K562 (cell line): ENCODE results near the gene CSTPP1. TPM values are rescaled to one million over a fixed set of nuclear protein-coding genes. Genes with fewer than 3 reads are reported as not detected.

Experiments
- ATAC-seq: fragments of 200-7000 bp; cut with Tn5 transposase; 3 replicates; pipeline ENCODE4 v1.9.1; 2020; ENCODE audit warnings: moderate library complexity
- BruUV-seq: library from RNA; stranded (reverse); fragments of 400-500 nt; replicated peaks from 2 replicates; lab custom pipeline; 2021; lab: Mats Ljungman, UMichigan
- CTCF ChIA-PET: fragments of 300-600 bp; formaldehyde crosslinking; extraction: SDS; loops from one replicate; lab custom pipeline; 2021; ENCODE audit warnings: low intra/inter-chr PET ratio; lab: Yijun Ruan, JAX
- POLR2A ChIA-PET: fragments of 300-600, 350-650 bp; sonication (Branson Sonifier 250); formaldehyde crosslinking; extraction: SDS; loops from one replicate; lab custom pipeline; 2021; ENCODE audit warnings: antibody characterized with exemption, inconsistent platforms; lab: Yijun Ruan, JAX
- DNase-seq, 4 experiments: peaks; one replicate each; pipeline versions ENCODE4 v3.0.0 to v3.0.0-alpha.2; 2011 to 2018; ENCODE audit warnings: low spot score in 3 of 4, mixed read lengths in 3 of 4; ENCODE audit errors: extremely low read depth in 1 of 4
- FAIRE-seq: peaks from 2 replicates; lab custom pipeline; 2011; peaks lifted over from hg19 to GRCh38; lab: Jason Lieb, UNC
- H2AFZ ChIP-seq: 2 replicates; pipeline ENCODE4 v1.6.0; 2011; ENCODE audit warnings: low read depth, low read length, control low read depth, inconsistent platforms
- H3K27ac ChIP-seq: fragments of 200-600 bp; 3 replicates; pipeline ENCODE4 v1.8.0; 2011; ENCODE audit warnings: low read depth, mild to moderate bottlenecking, control low read depth, inconsistent platforms, low read length, moderate library complexity, mixed read lengths; ENCODE audit errors: extremely low read depth
- H3K27me3 ChIP-seq, 2 experiments: fragments of 300-600 bp in 1 of 2; 2 replicates in 1 of 2; 3 replicates in 1 of 2; pipeline versions ENCODE4 v1.6.0 to v1.8.0; 2011; ENCODE audit warnings: inconsistent platforms in 2 of 2, low read length in 2 of 2, mild to moderate bottlenecking in 1 of 2, mixed read lengths in 1 of 2, moderate library complexity in 1 of 2; ENCODE audit not compliant: control insufficient read depth in 2 of 2, insufficient read depth in 2 of 2
- H3K36me3 ChIP-seq: fragments of 300-600 bp; 3 replicates; pipeline ENCODE4 v1.8.0; 2011; ENCODE audit warnings: mild to moderate bottlenecking, low read length, inconsistent platforms; ENCODE audit not compliant: control insufficient read depth, insufficient read depth
- H3K4me1 ChIP-seq, 2 experiments: fragments of 200-600 bp in 1 of 2; replicated peaks in 1 of 2; 2 replicates in 1 of 2; 3 replicates in 1 of 2; pipeline versions ENCODE4 v1.5.1 to v1.8.0; 2011; ENCODE audit warnings: inconsistent platforms in 2 of 2, low read length in 2 of 2, mild to moderate bottlenecking in 1 of 2, mixed read lengths in 1 of 2, moderate library complexity in 1 of 2; ENCODE audit not compliant: control insufficient read depth in 2 of 2, insufficient read depth in 2 of 2
- H3K4me2 ChIP-seq: 2 replicates; pipeline ENCODE4 v1.6.1; 2011; ENCODE audit warnings: low read length, control low read depth, inconsistent platforms, mixed read lengths; ENCODE audit not compliant: insufficient read depth
- H3K4me3 ChIP-seq: fragments of 200-600 bp; sonication (generic), shearing (Covaris generic); 2 replicates; pipeline ENCODE4 v1.5.1; 2016; ENCODE audit warnings: control low read depth, inconsistent platforms
- H3K79me2 ChIP-seq: fragments of 200-600 bp; 3 replicates; pipeline ENCODE4 v1.8.0; 2011; ENCODE audit warnings: low read length, inconsistent platforms; ENCODE audit not compliant: control insufficient read depth, insufficient read depth
- H3K9ac ChIP-seq, 2 experiments: 2 replicates each; pipeline versions ENCODE4 v1.6.0 to v1.6.1; 2011; ENCODE audit warnings: low read depth in 2 of 2, low read length in 2 of 2, control low read depth in 1 of 2, inconsistent platforms in 1 of 2, mild to moderate bottlenecking in 1 of 2, mixed read lengths in 1 of 2; ENCODE audit not compliant: insufficient read depth in 1 of 2
- H3K9me1 ChIP-seq: one replicate; pipeline ENCODE4 v1.6.0; 2011; ENCODE audit warnings: inconsistent platforms, mild to moderate bottlenecking, low read length, moderate library complexity; ENCODE audit not compliant: control insufficient read depth, insufficient read depth
- H3K9me3 ChIP-seq: replicated peaks from 2 replicates; pipeline ENCODE4 v1.5.1; 2011; ENCODE audit warnings: low read depth, low read length, inconsistent platforms; ENCODE audit not compliant: control insufficient read depth, insufficient read depth
- H4K20me1 ChIP-seq: replicated peaks from 2 replicates; pipeline ENCODE4 v1.6.1; 2011; ENCODE audit warnings: low read length, inconsistent platforms, mixed read lengths; ENCODE audit not compliant: control insufficient read depth, insufficient read depth
- HLTF ChIP-seq: fragments of 450-650 bp; IDR thresholded peaks from 2 replicates; pipeline ENCODE4 v1.6.1; 2016
- JUN ChIP-seq, 2 experiments: sonication (generic) in 1 of 2; formaldehyde crosslinking in 1 of 2; IDR thresholded peaks; 2 replicates each; pipeline versions ENCODE4 v1.6.1 to v1.8.0; 2012 to 2022; ENCODE audit warnings: borderline replicate concordance in 2 of 2, mild to moderate bottlenecking in 2 of 2, improper control_type of control experiment in 1 of 2, low read depth in 1 of 2, low read length in 1 of 2, missing genetic modification reagents in 1 of 2
- KAT2B ChIP-seq: IDR thresholded peaks from one replicate; pipeline ENCODE4 v1.6.1; 2012; ENCODE audit warnings: low read depth, mild to moderate bottlenecking, control low read depth, inconsistent platforms, low read length, moderate library complexity
- LARP7 ChIP-seq: fragments of 450-650 bp; IDR thresholded peaks from 2 replicates; pipeline ENCODE4 v1.6.1; 2016
- LCOR ChIP-seq: sonication (generic); formaldehyde crosslinking; IDR thresholded peaks from 2 replicates; pipeline ENCODE4 v1.8.0; 2022; ENCODE audit warnings: mild to moderate bottlenecking, missing genetic modification reagents
- MBD2 ChIP-seq: sonication (generic); IDR thresholded peaks from 2 replicates; pipeline ENCODE4 v1.6.1; 2016; ENCODE audit warnings: low read depth, borderline replicate concordance
- NCOR1 ChIP-seq: fragments of 450-650 bp; IDR thresholded peaks from 2 replicates; pipeline ENCODE4 v1.6.1; 2016; ENCODE audit warnings: mild to moderate bottlenecking, moderate library complexity
- PTBP1 ChIP-seq: fragments of 200-400 bp; formaldehyde crosslinking; IDR thresholded peaks from 2 replicates; pipeline ENCODE4 v1.6.1; 2017; ENCODE audit warnings: low read depth, low read length
- PTTG1 ChIP-seq: fragments of 450-650 bp; IDR thresholded peaks from 2 replicates; pipeline ENCODE4 v1.6.1; 2016; ENCODE audit warnings: low read depth, mild to moderate bottlenecking, missing genetic modification characterization, missing compliant biosample characterization
- RBM14 ChIP-seq: fragments of 200-400 bp; formaldehyde crosslinking; IDR thresholded peaks from 2 replicates; pipeline ENCODE4 v1.6.1; 2018; ENCODE audit warnings: low read depth, mild to moderate bottlenecking, low read length, moderate library complexity, borderline replicate concordance; ENCODE audit not compliant: insufficient read depth
- TBL1XR1 ChIP-seq, 2 experiments: IDR thresholded peaks; 2 replicates each; pipeline ENCODE4 v1.6.1; 2012; ENCODE audit warnings: improper control_type of control experiment in 2 of 2, low read length in 2 of 2, mild to moderate bottlenecking in 1 of 2
- ZNF41 ChIP-seq: fragments of 250-450 bp; sonication (Bioruptor Pico); conservative IDR thresholded peaks from 2 replicates; pipeline ENCODE4 v1.4.0; 2020; ENCODE audit warnings: mild to moderate bottlenecking
- WGBS: fragments of 100-300 bp; shearing (Covaris generic); methylation state at CpG from one replicate; pipeline ENCODE4 v1.1.6; 2016; ENCODE audit warnings: low coverage, mixed read lengths; ENCODE audit not compliant: insufficient coverage; ENCODE audit errors: missing lambda C conversion rate; 5-methylcytosine and 5-hydroxymethylcytosine counted together
- in situ Hi-C: fragments of 300-500 bp; cut with MboI; formaldehyde crosslinking; loops from 4 replicates; pipeline ENCODE4 v1.15.0; 2018; ENCODE audit warnings: inconsistent platforms, mixed read lengths
- intact Hi-C: fragments of 100-400 bp; cut with micrococcal nuclease; formaldehyde crosslinking; loops from 2 replicates; pipeline ENCODE4 v1.14.2; 2022
- polyA plus RNA-seq, 8 experiments: library from polyadenylated mRNA; depleted of rRNA in 4 of 8; stranded (reverse) in 5 of 8; unstranded in 3 of 8; fragments of >200 nt; fragmentation: Nextera tagmentation in 2 of 8; fragmentation: Illumina TruSeq in 1 of 8; extraction: Ambion mirVana in 2 of 8; extraction: Trizol in 1 of 8; gene quantifications; 2 replicates each; pipeline versions ENCODE4 v1.2.1 to v1.2.3, GENCODE V29; 2011 to 2014; ENCODE audit warnings: inconsistent platforms in 1 of 8, missing spikeins in 1 of 8
- total RNA-seq, 7 experiments: library from RNA; depleted of rRNA in 6 of 7; stranded (reverse); fragments of >200 nt in 6 of 7; fragmentation: Illumina TruSeq in 2 of 7; extraction: Trizol in 2 of 7; gene quantifications; 2 replicates each; pipeline versions ENCODE4 v1.2.1 to v1.2.3, GENCODE V29; 2011 to 2021; ENCODE audit warnings: low replicate concordance in 1 of 7
- TF ChIP-seq, protein P1 (sequence below): sonication (generic); formaldehyde crosslinking; IDR thresholded peaks from 2 replicates; pipeline ENCODE4 v1.8.1; 2022; ENCODE audit warnings: missing genetic modification reagents
- TF ChIP-seq, protein P2 (sequence below): fragments of 450-650 bp; IDR thresholded peaks from one replicate; pipeline ENCODE4 v1.6.1; 2018; ENCODE audit warnings: mild to moderate bottlenecking, moderate library complexity; ENCODE audit not compliant: partially characterized antibody

Gene CSTPP1
- total and polyA plus RNA-seq, 9 of the 15 experiments (the other 6 are each of a cell fraction or from before 2014, with no cell fraction given), result 6.5 to 17.8 (median 9.2) TPM

GRCh38 chr11:47007579-47007978 is 71.0 kb downstream of the CSTPP1 start:
- H2AFZ ChIP-seq, result no peak overlapping the region
- DNase-seq, result no peak
- FAIRE-seq, result no peak
- WGBS, result 12% methylated on average over 2 of the region's 2 CpGs
- ATAC-seq, result no peak
- no peak overlapping the region for H3K9ac ChIP-seq
- no peaks in the 10 kb centered on the region for H3K36me3 ChIP-seq
- ChIA-PET CTCF (no interaction called here), POLR2A (interaction anchor here (0.6 kb wide), 1 partner anchor 16 kb away, joined by 3 read pairs; no protein-coding TSS in a partner anchor)
- BruUV-seq, result no TSS peak
- H3K4me2 ChIP-seq, result no peak overlapping the region
- H4K20me1 ChIP-seq, result no peaks in the 10 kb centered on the region
- no peak for TF ChIP-seq TBL1XR1 (IDR thresholded peaks at IDR 0.05; ENCODE audit: low read length in 2 of 2)
- TF ChIP-seq, protein P1, sequence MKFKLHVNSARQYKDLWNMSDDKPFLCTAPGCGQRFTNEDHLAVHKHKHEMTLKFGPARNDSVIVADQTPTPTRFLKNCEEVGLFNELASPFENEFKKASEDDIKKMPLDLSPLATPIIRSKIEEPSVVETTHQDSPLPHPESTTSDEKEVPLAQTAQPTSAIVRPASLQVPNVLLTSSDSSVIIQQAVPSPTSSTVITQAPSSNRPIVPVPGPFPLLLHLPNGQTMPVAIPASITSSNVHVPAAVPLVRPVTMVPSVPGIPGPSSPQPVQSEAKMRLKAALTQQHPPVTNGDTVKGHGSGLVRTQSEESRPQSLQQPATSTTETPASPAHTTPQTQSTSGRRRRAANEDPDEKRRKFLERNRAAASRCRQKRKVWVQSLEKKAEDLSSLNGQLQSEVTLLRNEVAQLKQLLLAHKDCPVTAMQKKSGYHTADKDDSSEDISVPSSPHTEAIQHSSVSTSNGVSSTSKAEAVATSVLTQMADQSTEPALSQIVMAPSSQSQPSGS (CRISPR knock-in tag), result no peak
- no peak for TF ChIP-seq MBD2
- no peak for TF ChIP-seq ZNF41
- TF ChIP-seq NCOR1, result no peak
- TF ChIP-seq, protein P2, sequence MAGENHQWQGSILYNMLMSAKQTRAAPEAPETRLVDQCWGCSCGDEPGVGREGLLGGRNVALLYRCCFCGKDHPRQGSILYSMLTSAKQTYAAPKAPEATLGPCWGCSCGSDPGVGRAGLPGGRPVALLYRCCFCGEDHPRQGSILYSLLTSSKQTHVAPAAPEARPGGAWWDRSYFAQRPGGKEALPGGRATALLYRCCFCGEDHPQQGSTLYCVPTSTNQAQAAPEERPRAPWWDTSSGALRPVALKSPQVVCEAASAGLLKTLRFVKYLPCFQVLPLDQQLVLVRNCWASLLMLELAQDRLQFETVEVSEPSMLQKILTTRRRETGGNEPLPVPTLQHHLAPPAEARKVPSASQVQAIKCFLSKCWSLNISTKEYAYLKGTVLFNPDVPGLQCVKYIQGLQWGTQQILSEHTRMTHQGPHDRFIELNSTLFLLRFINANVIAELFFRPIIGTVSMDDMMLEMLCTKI, result no peak
- TF ChIP-seq LCOR, result no peak
- no peak for TF ChIP-seq JUN (IDR thresholded peaks at IDR 0.05; ENCODE audit: borderline replicate concordance, low read depth, low read length)
- TF ChIP-seq JUN (CRISPR knock-in tag; IDR thresholded peaks at IDR 0.05; ENCODE audit: borderline replicate concordance), result no peak
- no peak for TF ChIP-seq PTBP1
- no peak for TF ChIP-seq LARP7
- TF ChIP-seq PTTG1, result no peak
- TF ChIP-seq KAT2B, result no peak
- no peak for TF ChIP-seq HLTF
- no peak for TF ChIP-seq RBM14
- intact Hi-C loops, result no loop called here
- no peak overlapping the region for H3K27ac ChIP-seq
- no peaks in the 10 kb centered on the region for H3K27me3 ChIP-seq
- H3K4me3 ChIP-seq, result no peak overlapping the region
- H3K9me3 ChIP-seq, result no peaks in the 10 kb centered on the region
- in situ Hi-C loops, result no loop called here
- no peaks in the 10 kb centered on the region for H3K79me2 ChIP-seq
- no peaks in the 10 kb centered on the region for H3K9me1 ChIP-seq
- peaks cover 28 to 34% of the 10 kb centered on the region in 2 experiments for H3K4me1 ChIP-seq
